OCI-LY1 (cell line): Measurements from ENCODE around the gene FN1.

ENCODE experiments used
- EZH2 ChIP-seq: fragments of 200-600 bp; sonication (generic), shearing (Covaris generic); IDR thresholded peaks from 2 replicates; pipeline ENCODE4 v1.8.0; 2017; ENCODE audit warnings: borderline replicate concordance, mixed run types, mild to moderate bottlenecking, antibody characterized with exemption, low read length, moderate library complexity, mixed read lengths
- TF ChIP-seq, protein P1 (sequence below): fragments of 200-600 bp; sonication (generic), shearing (Covaris generic); IDR thresholded peaks from 2 replicates; pipeline ENCODE4 v1.5.1; 2017; ENCODE audit warnings: mild to moderate bottlenecking, antibody characterized with exemption, low read length, moderate library complexity, mixed read lengths

DNA sequence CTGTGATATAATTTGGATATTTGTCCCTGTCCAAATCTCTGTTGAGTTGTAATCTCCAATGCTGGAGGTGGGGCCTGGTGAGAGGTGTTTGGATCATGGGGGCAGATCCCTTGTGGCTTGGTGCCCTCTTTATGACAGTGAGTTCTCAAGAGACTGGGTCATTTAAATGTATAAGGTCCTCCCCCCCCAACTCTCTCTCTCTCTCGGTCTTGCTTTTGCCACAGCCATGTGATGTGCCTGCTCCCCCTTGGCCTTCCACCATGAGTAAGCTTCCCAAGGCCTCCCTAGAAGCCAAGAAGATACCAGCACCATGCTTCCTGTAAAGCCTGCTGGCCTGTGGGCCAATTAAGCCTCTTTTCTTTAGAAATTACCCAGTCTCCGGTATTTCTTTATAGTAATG, 58.6 kb downstream of the FN1 start:
- TF ChIP-seq, protein P1, sequence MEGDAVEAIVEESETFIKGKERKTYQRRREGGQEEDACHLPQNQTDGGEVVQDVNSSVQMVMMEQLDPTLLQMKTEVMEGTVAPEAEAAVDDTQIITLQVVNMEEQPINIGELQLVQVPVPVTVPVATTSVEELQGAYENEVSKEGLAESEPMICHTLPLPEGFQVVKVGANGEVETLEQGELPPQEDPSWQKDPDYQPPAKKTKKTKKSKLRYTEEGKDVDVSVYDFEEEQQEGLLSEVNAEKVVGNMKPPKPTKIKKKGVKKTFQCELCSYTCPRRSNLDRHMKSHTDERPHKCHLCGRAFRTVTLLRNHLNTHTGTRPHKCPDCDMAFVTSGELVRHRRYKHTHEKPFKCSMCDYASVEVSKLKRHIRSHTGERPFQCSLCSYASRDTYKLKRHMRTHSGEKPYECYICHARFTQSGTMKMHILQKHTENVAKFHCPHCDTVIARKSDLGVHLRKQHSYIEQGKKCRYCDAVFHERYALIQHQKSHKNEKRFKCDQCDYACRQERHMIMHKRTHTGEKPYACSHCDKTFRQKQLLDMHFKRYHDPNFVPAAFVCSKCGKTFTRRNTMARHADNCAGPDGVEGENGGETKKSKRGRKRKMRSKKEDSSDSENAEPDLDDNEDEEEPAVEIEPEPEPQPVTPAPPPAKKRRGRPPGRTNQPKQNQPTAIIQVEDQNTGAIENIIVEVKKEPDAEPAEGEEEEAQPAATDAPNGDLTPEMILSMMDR = no peak
- no peak for TF ChIP-seq EZH2
